Tibial nerve (tissue), 4 donors: Measurements from ENCODE around the gene FAT4.

Experiments
- EP300 ChIP-seq, 2 donors: sonication (generic); formaldehyde crosslinking; IDR thresholded peaks; one replicate each; pipeline ENCODE4 v1.6.1; 2017; ENCODE audit warnings: antibody characterized with exemption in 2 of 2, mild to moderate bottlenecking in 1 of 2
- POLR2A ChIP-seq, 2 donors: fragments of 450-650 bp; IDR thresholded peaks; one replicate each; pipeline ENCODE4 v1.6.1; 2017; ENCODE audit warnings: antibody characterized with exemption in 2 of 2, mild to moderate bottlenecking in 2 of 2, moderate library complexity in 2 of 2
- TF ChIP-seq, protein P1 (sequence below), 5 experiments: fragments of 200-600 bp in 3 of 5; fragments of 450-650 bp in 2 of 5; sonication (generic) in 3 of 5; IDR thresholded peaks; one replicate each; pipeline ENCODE4 v1.5.1; 2016 to 2019; ENCODE audit warnings: antibody characterized with exemption in 5 of 5, mild to moderate bottlenecking in 3 of 5, moderate library complexity in 2 of 5

DNA sequence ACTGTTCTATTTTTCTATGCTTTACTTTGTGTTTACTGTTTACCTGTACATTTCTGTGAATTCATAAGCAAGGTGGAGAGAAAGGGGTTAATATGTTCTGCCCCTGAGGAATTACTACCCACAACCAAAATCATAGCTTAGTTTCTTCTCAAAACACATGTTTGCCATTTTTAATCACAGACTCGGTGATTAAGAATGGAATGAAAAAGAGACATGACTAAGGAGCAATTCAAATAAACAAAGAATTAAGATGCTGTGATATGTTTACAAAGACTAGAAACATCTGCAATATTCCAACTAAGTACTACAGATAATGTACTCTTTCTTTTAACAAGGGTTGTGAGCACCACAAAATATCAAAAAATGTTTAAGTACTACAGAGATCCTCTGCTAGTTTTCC lies 11.7 kb upstream of the FAT4 start:
- TF ChIP-seq, protein P1, sequence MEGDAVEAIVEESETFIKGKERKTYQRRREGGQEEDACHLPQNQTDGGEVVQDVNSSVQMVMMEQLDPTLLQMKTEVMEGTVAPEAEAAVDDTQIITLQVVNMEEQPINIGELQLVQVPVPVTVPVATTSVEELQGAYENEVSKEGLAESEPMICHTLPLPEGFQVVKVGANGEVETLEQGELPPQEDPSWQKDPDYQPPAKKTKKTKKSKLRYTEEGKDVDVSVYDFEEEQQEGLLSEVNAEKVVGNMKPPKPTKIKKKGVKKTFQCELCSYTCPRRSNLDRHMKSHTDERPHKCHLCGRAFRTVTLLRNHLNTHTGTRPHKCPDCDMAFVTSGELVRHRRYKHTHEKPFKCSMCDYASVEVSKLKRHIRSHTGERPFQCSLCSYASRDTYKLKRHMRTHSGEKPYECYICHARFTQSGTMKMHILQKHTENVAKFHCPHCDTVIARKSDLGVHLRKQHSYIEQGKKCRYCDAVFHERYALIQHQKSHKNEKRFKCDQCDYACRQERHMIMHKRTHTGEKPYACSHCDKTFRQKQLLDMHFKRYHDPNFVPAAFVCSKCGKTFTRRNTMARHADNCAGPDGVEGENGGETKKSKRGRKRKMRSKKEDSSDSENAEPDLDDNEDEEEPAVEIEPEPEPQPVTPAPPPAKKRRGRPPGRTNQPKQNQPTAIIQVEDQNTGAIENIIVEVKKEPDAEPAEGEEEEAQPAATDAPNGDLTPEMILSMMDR (IDR thresholded peaks at IDR 0.05): no peak
- TF ChIP-seq EP300 (IDR thresholded peaks at IDR 0.05) (no peak), POLR2A (IDR thresholded peaks at IDR 0.05) (no peak)
